Esophagus squamous epithelium (tissue), 4 donors: ENCODE data around the gene BAIAP2.

Experiments
- POLR2A ChIP-seq, 4 donors: fragments of 450-650 bp; IDR thresholded peaks; one replicate each; pipeline ENCODE4 v1.6.1; 2017; ENCODE audit warnings: antibody characterized with exemption in 4 of 4, mild to moderate bottlenecking in 4 of 4, moderate library complexity in 3 of 4
- TF ChIP-seq, protein P1 (sequence below), 6 experiments: fragments of 450-650 bp in 4 of 6; fragments of 200-600 bp in 2 of 6; sonication (generic) in 2 of 6; IDR thresholded peaks; one replicate each; pipeline ENCODE4 v1.5.1; 2016 to 2019; ENCODE audit warnings: antibody characterized with exemption in 6 of 6, mild to moderate bottlenecking in 4 of 6, moderate library complexity in 4 of 6

DNA sequence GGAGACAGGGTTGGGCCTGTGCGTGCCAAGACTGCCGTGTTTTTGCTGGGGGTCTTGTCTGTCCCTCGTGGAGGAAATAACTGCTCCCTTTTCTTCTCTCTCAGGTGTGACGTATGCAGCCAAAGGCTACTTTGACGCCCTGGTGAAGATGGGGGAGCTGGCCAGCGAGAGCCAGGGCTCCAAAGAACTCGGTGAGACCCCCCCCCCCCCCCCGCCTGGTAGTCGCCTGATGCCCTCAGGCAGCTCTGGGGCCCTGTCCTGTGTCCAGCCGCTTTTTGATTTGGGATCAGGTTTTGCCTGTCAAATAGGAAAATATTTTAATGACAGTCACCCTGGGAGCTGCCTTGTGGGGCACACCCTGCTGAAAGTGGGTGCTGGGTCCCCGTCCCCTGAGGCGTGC lies 22.8 kb downstream of the BAIAP2 start:
- TF ChIP-seq, protein P1, sequence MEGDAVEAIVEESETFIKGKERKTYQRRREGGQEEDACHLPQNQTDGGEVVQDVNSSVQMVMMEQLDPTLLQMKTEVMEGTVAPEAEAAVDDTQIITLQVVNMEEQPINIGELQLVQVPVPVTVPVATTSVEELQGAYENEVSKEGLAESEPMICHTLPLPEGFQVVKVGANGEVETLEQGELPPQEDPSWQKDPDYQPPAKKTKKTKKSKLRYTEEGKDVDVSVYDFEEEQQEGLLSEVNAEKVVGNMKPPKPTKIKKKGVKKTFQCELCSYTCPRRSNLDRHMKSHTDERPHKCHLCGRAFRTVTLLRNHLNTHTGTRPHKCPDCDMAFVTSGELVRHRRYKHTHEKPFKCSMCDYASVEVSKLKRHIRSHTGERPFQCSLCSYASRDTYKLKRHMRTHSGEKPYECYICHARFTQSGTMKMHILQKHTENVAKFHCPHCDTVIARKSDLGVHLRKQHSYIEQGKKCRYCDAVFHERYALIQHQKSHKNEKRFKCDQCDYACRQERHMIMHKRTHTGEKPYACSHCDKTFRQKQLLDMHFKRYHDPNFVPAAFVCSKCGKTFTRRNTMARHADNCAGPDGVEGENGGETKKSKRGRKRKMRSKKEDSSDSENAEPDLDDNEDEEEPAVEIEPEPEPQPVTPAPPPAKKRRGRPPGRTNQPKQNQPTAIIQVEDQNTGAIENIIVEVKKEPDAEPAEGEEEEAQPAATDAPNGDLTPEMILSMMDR (IDR thresholded peaks at IDR 0.05): no peak
- TF ChIP-seq POLR2A (IDR thresholded peaks at IDR 0.05): no peak
